Caco-2 (cell line): ENCODE results near the gene THEM5. TPM values are rescaled to one million over a fixed set of nuclear protein-coding genes. Genes with fewer than 3 reads are reported as not detected.
"Not testable (repeated sequence)": the region's sequence is repeated elsewhere in the genome, so short reads cannot be mapped to it uniquely, and the experiment has no call there.

Experiments
- Bru-seq: library from RNA; stranded (reverse); fragments of 400-500 nt; gene quantifications from one replicate; lab custom pipeline; 2021; lab: Mats Ljungman, UMichigan
- BruChase-seq, 2 experiments: library from RNA; stranded (reverse); fragments of 400-500 nt; gene quantifications; one replicate each; lab custom pipeline; 2021; lab: Mats Ljungman, UMichigan
- BruUV-seq: library from RNA; stranded (reverse); fragments of 400-500 nt; replicated peaks from 2 replicates; lab custom pipeline; 2021; lab: Mats Ljungman, UMichigan
- CTCF ChIA-PET: fragments of 300-600 bp; sonication (Branson Sonifier 250); formaldehyde crosslinking; loops from one replicate; lab custom pipeline; 2022; ENCODE audit warnings: antibody characterized with exemption; lab: Charles Lee
- POLR2A ChIA-PET: fragments of 300-600 bp; sonication (Branson Sonifier 250); formaldehyde crosslinking; loops from one replicate; lab custom pipeline; 2022; ENCODE audit warnings: antibody characterized with exemption; lab: Charles Lee
- DNase-seq, 2 experiments: peaks; one replicate each; pipeline versions ENCODE4 v3.0.0 to v3.0.0-alpha.2; 2020 to 2022
- H3K27me3 ChIP-seq: replicated peaks from 2 replicates; pipeline ENCODE4 v1.6.0; 2011; ENCODE audit warnings: low read length; ENCODE audit not compliant: control insufficient read depth, insufficient read depth
- H3K36me3 ChIP-seq: 2 replicates; pipeline ENCODE4 v1.5.1; 2011; ENCODE audit warnings: low read length; ENCODE audit not compliant: control insufficient read depth, insufficient read depth
- H3K4me1 ChIP-seq: fragments of 250-450 bp; sonication (Bioruptor Pico); 2 replicates; pipeline ENCODE4 v1.5.1; 2020; ENCODE audit warnings: mild to moderate bottlenecking
- H3K4me3 ChIP-seq: 2 replicates; pipeline ENCODE4 v1.5.1; 2011; ENCODE audit warnings: low read depth, mild to moderate bottlenecking, control low read depth, low read length
- H3K9me3 ChIP-seq: fragments of 250-450 bp; sonication (Bioruptor Pico); 2 replicates; pipeline ENCODE4 v1.5.1; 2020; ENCODE audit warnings: mild to moderate bottlenecking, moderate library complexity
- H3K27ac Mint-ChIP-seq: one replicate; pipeline ENCODE4 v1.8.0; 2022; ENCODE audit warnings: mixed read lengths; ENCODE audit not compliant: unreplicated experiment
- H3K27me3 Mint-ChIP-seq: one replicate; pipeline ENCODE4 v1.8.0; 2022; ENCODE audit warnings: mixed read lengths; ENCODE audit not compliant: insufficient read depth, unreplicated experiment
- H3K36me3 Mint-ChIP-seq: one replicate; pipeline ENCODE4 v1.8.0; 2022; ENCODE audit warnings: mild to moderate bottlenecking, mixed read lengths; ENCODE audit not compliant: insufficient read depth, unreplicated experiment
- H3K4me1 Mint-ChIP-seq: one replicate; pipeline ENCODE4 v1.8.0; 2022; ENCODE audit warnings: low read depth, mixed read lengths; ENCODE audit not compliant: unreplicated experiment
- H3K4me3 Mint-ChIP-seq: one replicate; pipeline ENCODE4 v1.8.0; 2022; ENCODE audit warnings: mild to moderate bottlenecking, moderate library complexity, mixed read lengths; ENCODE audit not compliant: unreplicated experiment
- H3K9me3 Mint-ChIP-seq: one replicate; pipeline ENCODE4 v1.8.0; 2022; ENCODE audit warnings: mixed read lengths; ENCODE audit not compliant: unreplicated experiment
- CTCF ChIP-seq, 2 experiments: fragments of 200-600 bp in 1 of 2; IDR thresholded peaks; 1 replicate in 1 of 2; 2 replicates in 1 of 2; pipeline versions ENCODE4 v1.5.1 to v1.8.0; 2011 to 2022; ENCODE audit warnings: antibody characterized with exemption in 1 of 2, control low read depth in 1 of 2, inconsistent platforms in 1 of 2, low read depth in 1 of 2, low read length in 1 of 2, mild to moderate bottlenecking in 1 of 2, moderate library complexity in 1 of 2; ENCODE audit not compliant: insufficient read depth in 1 of 2, severe bottlenecking in 1 of 2, unreplicated experiment in 1 of 2
- intact Hi-C: fragments of 100-400 bp; cut with micrococcal nuclease; formaldehyde crosslinking; loops from one replicate; pipeline ENCODE4 v1.10.0; 2022; ENCODE audit not compliant: unreplicated experiment
- long read RNA-seq: library from polyadenylated mRNA; stranded (forward); transcript quantifications from one replicate; pipeline ENCODE4 v2.0.0, GENCODE V29; 2022
- total RNA-seq: library from RNA; stranded (reverse); gene quantifications from 2 replicates; pipeline ENCODE4 v1.2.3, GENCODE V29; 2022

Gene THEM5
- total RNA-seq (not detected in 2 replicates), Bru-seq, nascent RNA (not detected), BruChase-seq, experiment 1, labeled RNA remaining after a 2-hour chase (not detected), BruChase-seq, experiment 2, labeled RNA remaining after a 6-hour chase (not detected)
- long read RNA-seq, result 0 reads

GRCh38 chr1:151853411-151853943 is at the start of gene THEM5:
Gene THEM5 (minus strand): TSS chr1:151853712. CDS start chr1:151853565, 147 bp downstream.
- no peaks in the 10 kb centered on the region for H3K36me3 Mint-ChIP-seq
- intact Hi-C loops, result loop anchor here (5.0 kb wide), 1 partner anchor 51 kb away; no protein-coding TSS in a partner anchor
- Histone ChIP-seq H3K27me3 (no peaks in the 10 kb centered on the region), H3K9me3 (no peaks in the 10 kb centered on the region), H3K36me3 (no peaks in the 10 kb centered on the region), H3K4me1 (no peaks in the 10 kb centered on the region), H3K4me3 (no peak within 1 kb of the TSS)
- H3K27ac Mint-ChIP-seq, result no peak within 1 kb of the TSS
- no peak for DNase-seq
- CTCF ChIA-PET, result no interaction called here
- POLR2A ChIA-PET, result interaction anchor here (0.5 kb wide), 1 partner anchor 13 kb away, joined by 3 read pairs; no protein-coding TSS in a partner anchor
- H3K9me3 Mint-ChIP-seq, result no peaks in the 10 kb centered on the region
- no TSS peak for BruUV-seq
- H3K27me3 Mint-ChIP-seq, result no peaks in the 10 kb centered on the region
- H3K4me1 Mint-ChIP-seq, result no peaks in the 10 kb centered on the region
- H3K4me3 Mint-ChIP-seq, result no peak within 1 kb of the TSS
- TF ChIP-seq CTCF (IDR thresholded peaks at IDR 0.05; ENCODE audit: insufficient read depth in 1 of 2, low read depth in 1 of 2, low read length in 1 of 2, severe bottlenecking in 1 of 2, unreplicated experiment in 1 of 2), result no peak

- Mint-ChIP-seq H3K36me3 (peaks cover 18% of the 10 kb centered on the region), H3K4me1 (peaks cover 4% of the 10 kb centered on the region), H3K27me3 (no peaks in the 10 kb centered on the region), H3K9me3 (peaks cover 63% of the 10 kb centered on the region), H3K27ac (no peak overlapping the region), H3K4me3 (no peak overlapping the region)
- H3K4me1 ChIP-seq, result no peaks in the 10 kb centered on the region
- POLR2A ChIA-PET, result no interaction called here
- intact Hi-C loops, result no loop called here
- CTCF ChIA-PET, result no interaction called here
- H3K9me3 ChIP-seq, result peaks cover 31% of the 10 kb centered on the region
- BruUV-seq, result no TSS peak
- no peak for TF ChIP-seq CTCF (IDR thresholded peaks at IDR 0.05; ENCODE audit: insufficient read depth in 1 of 2, low read depth in 1 of 2, low read length in 1 of 2, severe bottlenecking in 1 of 2, unreplicated experiment in 1 of 2)
- H3K36me3 ChIP-seq, result no peaks in the 10 kb centered on the region
- DNase-seq, result no peak
- no peak overlapping the region for H3K4me3 ChIP-seq
- H3K27me3 ChIP-seq, result no peaks in the 10 kb centered on the region
Measured at GRCh38 chr1:151902858-151903257, 49.3 kb upstream of the THEM5 start.

DNA sequence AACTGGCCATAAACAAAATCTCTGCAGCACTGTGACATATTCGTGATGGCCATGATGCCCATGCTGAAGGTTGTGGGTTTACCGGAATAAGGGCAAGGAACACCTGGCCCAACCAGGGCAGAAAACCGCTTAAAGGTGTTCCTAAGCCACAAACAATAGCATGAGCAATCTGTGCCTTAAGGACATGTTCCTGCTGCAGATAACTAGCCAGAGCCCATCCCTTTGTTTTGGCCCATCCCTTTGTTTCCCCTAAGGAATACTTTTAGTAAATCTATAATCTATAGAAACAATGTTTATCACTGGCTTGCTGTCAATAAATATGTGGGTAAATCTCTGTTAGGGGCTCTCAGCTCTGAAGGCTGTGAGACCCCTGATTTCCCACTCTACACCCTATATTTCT is 47.3 kb upstream of the THEM5 start:
- POLR2A ChIA-PET, H3K36me3 Mint-ChIP-seq, H3K4me3 ChIP-seq, H3K4me1 ChIP-seq, H3K27me3 ChIP-seq, H3K36me3 ChIP-seq, BruUV-seq, H3K4me1 Mint-ChIP-seq, DNase-seq, H3K27ac Mint-ChIP-seq, H3K4me3 Mint-ChIP-seq, H3K27me3 Mint-ChIP-seq, intact Hi-C loops, CTCF ChIA-PET: not testable (repeated sequence)
- peaks cover 53% of the 10 kb centered on the region for H3K9me3 Mint-ChIP-seq
- peaks cover 23% of the 10 kb centered on the region for H3K9me3 ChIP-seq
